ENCODE measurements around the gene RHOT2. TPM values are rescaled to one million over a fixed set of nuclear protein-coding genes. Genes with fewer than 3 reads are reported as not detected.
A peak's percentile ranks its signal among the peaks of the same experiment; 100 is the strongest.

RHOT2 gene
- total RNA-seq, 1 experiment from 2014 or later, result 98.5 TPM

DNA sequence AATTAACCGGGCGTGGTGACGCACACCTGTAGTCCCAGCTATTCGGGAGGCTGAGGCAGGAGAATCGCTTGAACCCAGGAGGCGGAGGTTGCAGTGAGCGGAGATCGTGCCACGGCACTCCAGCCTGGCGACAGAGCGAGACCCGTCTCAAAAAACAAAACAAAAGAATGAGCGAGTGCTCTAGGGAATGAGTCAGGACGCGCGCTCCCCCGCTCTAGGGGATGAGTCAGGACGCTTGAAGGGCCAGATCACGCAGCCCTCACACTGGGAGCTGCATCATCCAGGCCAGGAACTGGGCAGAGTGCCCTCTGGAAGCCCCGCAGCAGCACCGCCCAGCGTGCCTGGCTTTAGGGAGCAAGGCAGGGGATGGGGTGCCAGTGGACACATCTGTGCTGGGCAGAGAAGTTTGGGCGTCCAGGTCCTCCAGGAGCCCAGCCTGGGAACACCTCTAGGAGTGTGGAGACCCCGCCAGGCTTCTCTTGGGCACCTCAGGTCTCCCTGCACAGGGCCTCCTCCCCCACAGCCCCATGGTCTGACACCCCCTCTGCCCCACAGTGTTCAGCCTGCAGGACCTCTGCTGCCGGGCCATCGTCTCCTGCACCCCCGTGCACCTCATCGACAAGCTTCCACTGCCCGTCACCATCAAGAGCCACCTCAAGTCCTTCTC is 41.0 kb upstream of the RHOT2 start:
- DNase-seq (ENCODE audit: low read depth, low spot score) (peak; percentile 72), ATAC-seq (peak; percentile 79)
- Histone ChIP-seq H3K4me2 (ENCODE audit: low read length) (peak overlapping the region; percentile 61), H3K9me3 (ENCODE audit: control insufficient read depth in 1 of 2, insufficient read depth in 1 of 2, low read depth in 1 of 2, low read length in 2 of 2) (no peaks in the 10 kb centered on the region), H3K9ac (ENCODE audit: low read length) (peak overlapping the region; percentile 57), H2AFZ (ENCODE audit: low read depth, low read length, poor library complexity, severe bottlenecking) (no peak overlapping the region), H3K9me2 (ENCODE audit: insufficient read depth) (no peaks in the 10 kb centered on the region), H4K20me1 (ENCODE audit: insufficient read depth) (no peaks in the 10 kb centered on the region), H3K4me1 (ENCODE audit: control insufficient read depth in 1 of 2, insufficient read depth in 2 of 2, low read length in 2 of 2) (peaks cover 30 to 54% of the 10 kb centered on the region in 2 experiments), H3K36me3 (ENCODE audit: control insufficient read depth in 1 of 2, insufficient read depth in 2 of 2, low read length in 2 of 2) (no peaks in the 10 kb centered on the region), H3K4me3 (replicated peaks in 1 of 2; ENCODE audit: low read depth in 1 of 2, low read length in 2 of 2) (peak overlapping the region in 1 of 2 experiments; percentile 20; a peak in 1 of 4 replicates), H3K27me3 (ENCODE audit: insufficient read depth, low read length) (no peaks in the 10 kb centered on the region), H3K27ac (ENCODE audit: low read depth, low read length) (peak overlapping the region; percentile 83), H3K79me2 (ENCODE audit: insufficient read depth, low read length) (no peaks in the 10 kb centered on the region)
- TF ChIP-seq EGR1 (IDR thresholded peaks at IDR 0.05; ENCODE audit: low read depth) (peak; percentile 60), SRF (IDR thresholded peaks at IDR 0.05; ENCODE audit: low read depth) (no peak), TCF7L2 (IDR thresholded peaks at IDR 0.05; ENCODE audit: borderline replicate concordance, extremely low read depth, insufficient read depth, insufficient read length) (no peak), CBX3 (IDR thresholded peaks at IDR 0.05; ENCODE audit: low read depth) (peak; percentile 19; the same call in 1 of the 2 replicates), RAD21 (IDR thresholded peaks at IDR 0.05; ENCODE audit: low read depth) (no peak), FOSL1 (IDR thresholded peaks at IDR 0.05; ENCODE audit: low read depth) (peak; percentile 81), POLR2A (IDR thresholded peaks at IDR 0.05; ENCODE audit: borderline replicate concordance, extremely low read depth, insufficient read depth, insufficient read length) (no peak), POLR2AphosphoS5 (IDR thresholded peaks at IDR 0.05; ENCODE audit: low read depth, low read length) (peak; percentile 44; the same call in 1 of the 2 replicates), SP1 (IDR thresholded peaks at IDR 0.05; ENCODE audit: low read depth) (peak; percentile 71), CEBPB (IDR thresholded peaks at IDR 0.05; ENCODE audit: low read depth) (no peak), JUND (IDR thresholded peaks at IDR 0.05) (peak; percentile 83), SIN3A (IDR thresholded peaks at IDR 0.05; ENCODE audit: low read depth) (no peak)
- TF ChIP-seq, protein P1, sequence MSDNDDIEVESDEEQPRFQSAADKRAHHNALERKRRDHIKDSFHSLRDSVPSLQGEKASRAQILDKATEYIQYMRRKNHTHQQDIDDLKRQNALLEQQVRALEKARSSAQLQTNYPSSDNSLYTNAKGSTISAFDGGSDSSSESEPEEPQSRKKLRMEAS (IDR thresholded peaks at IDR 0.05), result peak; percentile 85
- TF ChIP-seq, protein P2, sequence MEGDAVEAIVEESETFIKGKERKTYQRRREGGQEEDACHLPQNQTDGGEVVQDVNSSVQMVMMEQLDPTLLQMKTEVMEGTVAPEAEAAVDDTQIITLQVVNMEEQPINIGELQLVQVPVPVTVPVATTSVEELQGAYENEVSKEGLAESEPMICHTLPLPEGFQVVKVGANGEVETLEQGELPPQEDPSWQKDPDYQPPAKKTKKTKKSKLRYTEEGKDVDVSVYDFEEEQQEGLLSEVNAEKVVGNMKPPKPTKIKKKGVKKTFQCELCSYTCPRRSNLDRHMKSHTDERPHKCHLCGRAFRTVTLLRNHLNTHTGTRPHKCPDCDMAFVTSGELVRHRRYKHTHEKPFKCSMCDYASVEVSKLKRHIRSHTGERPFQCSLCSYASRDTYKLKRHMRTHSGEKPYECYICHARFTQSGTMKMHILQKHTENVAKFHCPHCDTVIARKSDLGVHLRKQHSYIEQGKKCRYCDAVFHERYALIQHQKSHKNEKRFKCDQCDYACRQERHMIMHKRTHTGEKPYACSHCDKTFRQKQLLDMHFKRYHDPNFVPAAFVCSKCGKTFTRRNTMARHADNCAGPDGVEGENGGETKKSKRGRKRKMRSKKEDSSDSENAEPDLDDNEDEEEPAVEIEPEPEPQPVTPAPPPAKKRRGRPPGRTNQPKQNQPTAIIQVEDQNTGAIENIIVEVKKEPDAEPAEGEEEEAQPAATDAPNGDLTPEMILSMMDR (IDR thresholded peaks at IDR 0.05 in 2 of 3, conservative IDR thresholded peaks at IDR 0.05 in 1 of 3; ENCODE audit: borderline replicate concordance in 1 of 3, insufficient read depth in 1 of 3, low read depth in 2 of 3, low read length in 2 of 3), result no peak
- intact Hi-C loops (cut with micrococcal nuclease), result loop anchor here (5.0 kb wide), 1 partner anchor 35 kb away; the partner anchor contains the start of gene RAB40C
- CTCF ChIA-PET, result no interaction called here
- no TSS peak for BruUV-seq (replicated peaks)
- RAD21 ChIA-PET (ENCODE audit: low non-redundant PET in 1 of 2, low total read pairs in 2 of 2, uncharacterized antibody in 2 of 2, unreplicated experiment in 2 of 2), result no interaction called here
- POLR2A ChIA-PET, result no interaction called here

Data from HCT116 (cell line).